ENCODE results near the gene NRBF2.

NRBF2 gene

DNA sequence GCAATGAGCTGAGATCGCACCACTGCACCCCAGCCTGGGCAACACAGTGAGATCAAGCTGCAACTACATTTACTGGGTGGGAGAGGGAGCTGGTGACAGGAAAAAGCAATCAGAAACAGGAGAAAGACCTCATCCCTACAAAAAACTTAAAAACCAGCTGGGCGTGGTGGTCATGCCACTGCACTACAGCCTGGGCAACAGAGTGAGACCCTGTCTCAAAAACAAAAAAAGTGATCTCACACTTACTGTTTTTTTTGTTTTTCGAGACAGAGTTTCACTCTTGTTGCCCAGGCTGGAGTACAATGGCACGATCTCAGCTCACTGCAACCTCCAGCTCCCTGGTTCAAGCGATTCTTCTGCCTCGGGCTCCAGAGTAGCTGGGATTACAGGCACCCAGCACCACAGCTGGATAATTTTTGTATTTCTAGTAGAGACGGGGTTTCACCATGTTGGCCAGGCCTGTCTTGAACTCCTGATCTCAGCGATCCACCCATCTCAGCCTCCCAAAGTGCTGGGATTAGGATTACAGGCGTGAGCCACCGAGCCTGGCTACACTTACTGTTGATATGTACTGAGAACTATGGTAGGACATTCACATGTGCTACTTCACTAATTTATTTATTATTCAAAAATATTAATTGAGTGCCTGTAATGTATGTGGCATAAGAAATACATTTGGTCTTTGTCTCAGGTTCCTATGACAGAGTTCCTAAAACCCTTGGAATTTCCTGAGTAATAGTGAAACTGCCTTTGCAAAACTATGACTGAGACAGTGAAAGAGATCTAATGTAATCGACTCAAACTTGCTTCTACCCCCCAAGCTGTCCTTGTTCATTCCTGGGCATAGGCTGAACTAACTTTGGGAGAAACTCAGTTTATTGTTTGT is 27.7 kb upstream of the NRBF2 start:
- H3K9me3 Mint-ChIP-seq: no peaks in the 10 kb centered on the region
- ATAC-seq (replicated peaks; ENCODE audit: extremely low read depth, poor library complexity, severe bottlenecking) (no peak), DNase-seq (ENCODE audit: low spot score in 2 of 2) (no peak)
- peaks cover 5% of the 10 kb centered on the region for H3K4me1 Mint-ChIP-seq
- H3K36me3 Mint-ChIP-seq (ENCODE audit: insufficient read depth): no peaks in the 10 kb centered on the region
- peaks cover 77% of the 10 kb centered on the region for H3K27me3 Mint-ChIP-seq
- no peak overlapping the region for H3K27ac Mint-ChIP-seq (ENCODE audit: low read depth)
- H3K4me3 Mint-ChIP-seq: no peak overlapping the region

- no peak for ATAC-seq (replicated peaks; ENCODE audit: extremely low read depth, poor library complexity, severe bottlenecking)
- Mint-ChIP-seq H3K36me3 (ENCODE audit: insufficient read depth) (no peaks in the 10 kb centered on the region), H3K27ac (ENCODE audit: low read depth) (no peak overlapping the region), H3K27me3 (peaks cover 69% of the 10 kb centered on the region), H3K4me1 (peaks cover 5% of the 10 kb centered on the region), H3K4me3 (no peak overlapping the region), H3K9me3 (no peaks in the 10 kb centered on the region)
- no peak for DNase-seq (ENCODE audit: low spot score in 2 of 2)
Measured at GRCh38 chr10:63106111-63106755, 26.9 kb upstream of the NRBF2 start.

DNA sequence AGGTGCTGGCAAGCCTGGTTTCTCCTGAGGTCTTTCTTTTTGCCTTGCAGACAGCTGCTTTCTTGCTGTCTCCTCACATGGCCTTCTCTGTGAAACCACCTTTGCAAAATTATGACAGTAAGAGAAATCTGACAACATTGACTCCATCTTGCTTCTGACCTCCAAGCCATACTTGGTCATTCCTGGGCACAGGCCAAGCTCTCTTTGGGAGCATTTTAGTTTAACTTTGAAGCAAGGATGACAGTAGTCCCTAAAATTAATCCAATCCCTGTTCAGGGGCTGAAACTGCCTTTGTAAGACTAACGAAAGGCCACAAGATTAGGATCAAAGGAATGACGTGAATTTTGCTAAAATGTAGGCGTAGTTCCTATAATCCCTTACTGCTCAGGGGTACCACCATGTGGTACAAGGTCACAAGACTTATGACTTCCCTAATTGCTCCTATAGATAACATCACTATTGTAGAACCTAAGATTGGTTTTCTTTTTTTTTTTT is 25.1 kb upstream of the NRBF2 start:
- Mint-ChIP-seq H3K4me3 (no peak overlapping the region), H3K36me3 (ENCODE audit: insufficient read depth) (no peaks in the 10 kb centered on the region), H3K27ac (ENCODE audit: low read depth) (no peak overlapping the region), H3K27me3 (peaks cover 57% of the 10 kb centered on the region), H3K9me3 (no peaks in the 10 kb centered on the region), H3K4me1 (peaks cover 5% of the 10 kb centered on the region)
- ATAC-seq (replicated peaks; ENCODE audit: extremely low read depth, poor library complexity, severe bottlenecking) (no peak), DNase-seq (ENCODE audit: low spot score in 2 of 2) (no peak)

DNA sequence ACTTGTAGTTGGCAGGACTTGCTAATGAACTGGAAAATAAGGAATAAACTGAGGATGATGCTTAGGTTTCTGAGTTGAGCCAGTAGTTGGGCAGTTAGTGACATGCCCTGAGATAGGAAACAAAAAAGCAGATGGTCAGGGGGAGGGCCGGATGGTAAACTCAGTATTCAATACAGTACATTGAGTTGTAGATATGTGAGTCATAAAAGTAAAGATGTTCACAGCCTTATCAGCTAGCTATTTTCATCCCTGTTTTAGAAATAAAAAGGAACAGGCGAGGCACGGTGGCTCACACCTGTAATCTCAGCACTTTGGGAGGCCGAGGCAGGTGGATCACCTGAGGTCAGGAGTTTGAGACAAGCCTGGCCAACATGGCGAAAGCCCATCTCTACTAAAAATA is 22.2 kb upstream of the NRBF2 start:
- no peaks in the 10 kb centered on the region for H3K9me3 Mint-ChIP-seq
- DNase-seq (ENCODE audit: low spot score in 2 of 2): no peak
- H3K4me3 Mint-ChIP-seq: no peak overlapping the region
- H3K27ac Mint-ChIP-seq (ENCODE audit: low read depth): no peak overlapping the region
- ATAC-seq (replicated peaks; ENCODE audit: extremely low read depth, poor library complexity, severe bottlenecking): no peak
- no peaks in the 10 kb centered on the region for H3K4me1 Mint-ChIP-seq
- H3K27me3 Mint-ChIP-seq: peaks cover 33% of the 10 kb centered on the region
- no peaks in the 10 kb centered on the region for H3K36me3 Mint-ChIP-seq (ENCODE audit: insufficient read depth)

- no peak for ATAC-seq (replicated peaks; ENCODE audit: extremely low read depth, poor library complexity, severe bottlenecking)
- Mint-ChIP-seq H3K4me1 (no peaks in the 10 kb centered on the region), H3K9me3 (no peaks in the 10 kb centered on the region), H3K27me3 (peaks cover 19% of the 10 kb centered on the region), H3K4me3 (no peak overlapping the region), H3K27ac (ENCODE audit: low read depth) (no peak overlapping the region), H3K36me3 (ENCODE audit: insufficient read depth) (no peaks in the 10 kb centered on the region)
- DNase-seq (ENCODE audit: low spot score in 2 of 2): no peak
Measured at GRCh38 chr10:63114031-63114814, 18.9 kb upstream of the NRBF2 start.

DNA sequence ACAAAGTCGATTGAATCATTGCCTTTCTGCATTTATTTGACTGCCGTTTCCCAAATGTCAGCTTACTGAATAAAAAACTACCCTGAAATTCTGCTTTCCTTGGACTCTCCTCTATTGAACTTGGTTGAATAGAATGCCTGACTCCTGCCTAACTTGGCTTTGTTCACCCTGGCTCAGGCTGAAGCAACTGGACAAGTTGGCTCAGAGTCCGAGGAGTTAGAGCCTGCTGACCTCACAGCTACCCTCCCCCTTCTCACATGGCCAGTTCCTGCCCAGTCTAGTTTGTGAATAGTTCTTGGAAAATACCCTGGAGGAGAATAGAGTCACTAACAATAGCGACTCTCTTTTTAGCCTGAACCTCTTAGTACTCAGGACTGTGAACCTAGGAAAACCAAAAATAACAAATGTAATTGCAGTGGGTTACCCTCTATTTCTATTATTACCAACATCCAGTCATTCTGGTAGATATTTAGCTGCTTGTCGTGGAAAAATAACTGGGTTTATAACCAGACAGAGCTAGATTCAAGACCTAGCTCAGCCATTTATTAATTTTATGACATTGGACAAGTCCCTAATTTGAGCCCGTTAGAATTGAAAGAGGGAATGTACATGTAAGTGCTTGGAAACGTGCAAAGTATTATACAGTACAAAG is 17.3 kb upstream of the NRBF2 start:
- Mint-ChIP-seq H3K4me1 (no peaks in the 10 kb centered on the region), H3K9me3 (no peaks in the 10 kb centered on the region), H3K27me3 (peaks cover 14% of the 10 kb centered on the region), H3K36me3 (ENCODE audit: insufficient read depth) (no peaks in the 10 kb centered on the region), H3K4me3 (no peak overlapping the region), H3K27ac (ENCODE audit: low read depth) (no peak overlapping the region)
- DNase-seq (ENCODE audit: low spot score in 2 of 2) (no peak), ATAC-seq (replicated peaks; ENCODE audit: extremely low read depth, poor library complexity, severe bottlenecking) (no peak)

DNA sequence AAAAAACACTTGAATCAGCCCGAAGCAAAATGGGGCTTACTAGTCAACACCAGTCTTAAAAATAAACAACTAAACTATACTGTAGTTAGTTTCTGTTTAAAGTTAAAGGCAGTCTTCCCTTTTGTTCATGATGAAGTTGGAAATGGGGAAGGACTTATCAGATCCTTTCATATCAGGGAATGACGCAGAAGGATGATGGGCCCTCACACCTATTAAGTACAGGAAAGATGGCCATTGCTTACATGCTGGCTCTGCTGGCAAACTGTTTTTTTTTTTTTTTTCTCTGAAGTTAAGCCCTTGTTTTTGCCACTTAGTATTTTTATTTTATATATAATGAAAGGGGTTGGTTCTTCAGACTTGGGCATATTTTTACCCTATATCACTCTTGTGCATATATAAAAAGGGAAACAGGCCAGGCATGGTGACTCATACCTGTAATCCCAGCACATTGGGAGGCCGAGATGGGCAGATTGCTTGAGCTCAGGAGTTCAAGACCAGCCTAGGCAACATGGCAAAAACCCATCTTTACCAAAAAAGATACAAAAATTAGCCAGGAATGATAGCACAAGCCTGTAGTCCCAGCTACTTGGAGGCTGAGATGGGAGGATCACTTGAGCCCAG is 16.6 kb upstream of the NRBF2 start:
- Mint-ChIP-seq H3K36me3 (ENCODE audit: insufficient read depth) (no peaks in the 10 kb centered on the region), H3K4me3 (no peak overlapping the region)
- no peak for ATAC-seq (replicated peaks; ENCODE audit: extremely low read depth, poor library complexity, severe bottlenecking)

GRCh38 chr10:63119041-63119440 is 14.1 kb upstream of the NRBF2 start:
- Mint-ChIP-seq H3K27me3 (peaks cover 14% of the 10 kb centered on the region), H3K36me3 (ENCODE audit: insufficient read depth) (no peaks in the 10 kb centered on the region), H3K4me1 (no peaks in the 10 kb centered on the region), H3K27ac (ENCODE audit: low read depth) (no peak overlapping the region), H3K4me3 (no peak overlapping the region), H3K9me3 (no peaks in the 10 kb centered on the region)
- DNase-seq (ENCODE audit: low spot score in 2 of 2): no peak
- ATAC-seq (replicated peaks; ENCODE audit: extremely low read depth, poor library complexity, severe bottlenecking): no peak

More for the DNA sequence above, 16.6 kb upstream of the NRBF2 start:
- no peak overlapping the region for H3K27ac Mint-ChIP-seq (ENCODE audit: low read depth)
- H3K4me1 Mint-ChIP-seq: no peaks in the 10 kb centered on the region
- no peak for DNase-seq (ENCODE audit: low spot score in 2 of 2)
- no peaks in the 10 kb centered on the region for H3K9me3 Mint-ChIP-seq
- H3K27me3 Mint-ChIP-seq: peaks cover 14% of the 10 kb centered on the region

DNA sequence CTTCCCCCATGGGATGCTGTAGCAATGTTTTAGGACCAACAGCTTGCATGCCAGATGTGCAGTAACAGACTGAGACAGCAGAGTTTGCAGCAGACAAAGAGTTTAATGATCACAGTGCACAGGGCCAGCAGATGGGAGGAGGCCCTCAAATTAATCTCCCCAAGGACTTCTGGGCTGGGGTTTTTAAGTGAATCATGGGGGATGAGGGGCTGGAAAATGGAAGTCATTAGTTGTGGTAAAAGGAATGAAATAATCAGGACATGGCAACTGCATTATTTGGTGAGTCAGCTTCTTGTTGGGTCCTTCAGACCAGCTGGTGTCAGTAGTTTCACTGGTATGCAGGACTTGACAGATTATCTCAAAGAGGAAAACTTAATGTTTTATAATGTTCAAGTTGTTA is 12.6 kb upstream of the NRBF2 start:
- Mint-ChIP-seq H3K4me3 (no peak overlapping the region), H3K9me3 (no peaks in the 10 kb centered on the region), H3K27me3 (peaks cover 14% of the 10 kb centered on the region), H3K27ac (ENCODE audit: low read depth) (no peak overlapping the region), H3K36me3 (ENCODE audit: insufficient read depth) (no peaks in the 10 kb centered on the region), H3K4me1 (no peaks in the 10 kb centered on the region)
- ATAC-seq (replicated peaks; ENCODE audit: extremely low read depth, poor library complexity, severe bottlenecking) (no peak), DNase-seq (ENCODE audit: low spot score in 2 of 2) (no peak)

DNA sequence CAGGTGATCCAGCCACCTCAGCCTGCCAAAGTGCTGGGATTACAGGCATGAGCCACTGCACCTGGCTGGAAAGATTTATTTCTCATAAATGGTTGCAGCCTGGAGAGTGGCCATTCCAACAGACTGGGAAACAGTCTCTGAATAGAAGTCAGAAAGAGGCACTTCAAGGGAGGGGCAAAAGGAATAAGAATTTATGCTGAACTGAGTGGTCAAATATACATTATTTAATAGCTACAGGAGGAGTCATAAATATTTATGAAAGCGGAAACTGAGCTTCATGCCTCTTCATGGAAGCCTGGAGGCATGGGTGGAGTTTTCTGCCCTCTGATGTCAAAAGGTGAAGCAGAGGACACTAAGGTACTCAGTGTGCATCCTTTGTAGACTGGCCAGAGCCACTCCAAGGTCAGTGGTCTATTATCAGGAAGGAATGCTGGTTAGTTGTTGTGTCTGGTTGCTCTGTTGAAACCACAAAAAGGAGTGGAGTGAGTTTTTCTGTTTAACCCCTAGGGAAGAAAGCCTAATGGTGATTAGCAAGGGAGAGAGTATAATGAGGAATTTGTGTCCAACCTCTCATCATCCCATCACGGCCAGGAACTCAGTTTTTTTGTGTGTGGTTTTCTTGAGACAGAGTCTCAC is 9.3 kb upstream of the NRBF2 start:
- ATAC-seq (replicated peaks; ENCODE audit: extremely low read depth, poor library complexity, severe bottlenecking): no peak
- Mint-ChIP-seq H3K27ac (ENCODE audit: low read depth) (no peak overlapping the region), H3K4me1 (no peaks in the 10 kb centered on the region), H3K4me3 (no peak overlapping the region), H3K9me3 (no peaks in the 10 kb centered on the region), H3K36me3 (ENCODE audit: insufficient read depth) (no peaks in the 10 kb centered on the region), H3K27me3 (no peaks in the 10 kb centered on the region)
- no peak for DNase-seq (ENCODE audit: low spot score in 2 of 2)

DNA sequence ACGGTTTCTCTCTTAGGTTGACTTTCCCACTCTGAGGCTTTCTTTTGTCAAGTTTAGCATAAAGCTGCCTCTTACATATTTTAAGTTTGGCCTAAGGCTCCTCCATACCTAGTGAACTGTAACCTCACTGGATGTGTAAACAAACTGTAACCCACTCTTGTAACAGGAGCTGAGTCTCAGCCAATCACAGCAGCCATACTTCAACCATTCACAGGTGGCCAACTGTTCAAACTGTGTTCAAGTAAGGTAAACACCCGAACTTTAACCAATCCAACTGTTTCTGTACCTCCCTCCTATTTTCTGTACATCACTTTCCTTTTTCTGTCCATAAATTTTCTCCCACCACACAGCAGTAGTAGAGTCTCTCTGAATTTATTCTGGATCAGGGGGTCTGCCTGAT is 7.7 kb upstream of the NRBF2 start:
- ATAC-seq (replicated peaks; ENCODE audit: extremely low read depth, poor library complexity, severe bottlenecking) (no peak), DNase-seq (ENCODE audit: low spot score in 2 of 2) (no peak)
- H3K36me3 Mint-ChIP-seq (ENCODE audit: insufficient read depth): no peaks in the 10 kb centered on the region
- H3K27me3 Mint-ChIP-seq: peaks cover 10% of the 10 kb centered on the region
- H3K9me3 Mint-ChIP-seq: no peaks in the 10 kb centered on the region
- no peaks in the 10 kb centered on the region for H3K4me1 Mint-ChIP-seq
- H3K27ac Mint-ChIP-seq (ENCODE audit: low read depth): no peak overlapping the region
- no peak overlapping the region for H3K4me3 Mint-ChIP-seq
